ES-I3 (cell line): ENCODE measurements around the gene RAPGEF4.

Experiments used
- H3K36me3 ChIP-seq: 2 replicates; pipeline ENCODE4 v1.6.1; 2013; ENCODE audit warnings: mild to moderate bottlenecking, low read length, control low read depth, moderate library complexity; ENCODE audit not compliant: insufficient read depth
- H3K4me1 ChIP-seq: 2 replicates; pipeline ENCODE4 v1.6.1; 2013; ENCODE audit warnings: mild to moderate bottlenecking, control low read depth, low read length; ENCODE audit not compliant: insufficient read depth
- H3K9ac ChIP-seq: 2 replicates; pipeline ENCODE4 v1.6.1; 2013; ENCODE audit warnings: low read depth, mild to moderate bottlenecking, low read length, moderate library complexity
- H3K9me3 ChIP-seq: 2 replicates; pipeline ENCODE4 v1.6.1; 2013; ENCODE audit warnings: mild to moderate bottlenecking, low read length, moderate library complexity; ENCODE audit not compliant: control insufficient read depth, insufficient read depth

The RAPGEF4 gene

DNA sequence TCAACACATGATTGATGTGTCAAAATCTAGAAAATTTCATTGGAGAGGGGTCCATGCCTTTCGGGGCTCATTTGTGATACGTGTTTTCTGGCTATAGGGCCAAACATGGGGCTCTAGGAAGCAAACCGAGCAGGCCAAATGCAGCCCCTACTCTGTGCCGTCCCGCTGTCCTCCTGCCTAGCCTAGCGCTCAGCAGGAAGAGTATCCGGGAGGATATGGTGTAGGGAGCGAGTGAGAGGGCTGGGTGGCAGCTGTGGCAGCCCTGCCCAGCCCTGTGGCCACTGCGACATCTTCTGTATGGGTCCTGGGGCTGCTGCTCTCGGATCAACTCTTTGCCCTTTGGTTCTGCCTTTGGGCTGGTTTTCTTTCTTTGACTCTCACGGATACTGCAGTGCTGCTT is 219.9 kb downstream of the RAPGEF4 start:
- H3K4me1 ChIP-seq: 0 out of 2 replicates have a peak, but pooled peaks cover 6% of the 10 kb centered on the region
- H3K36me3 ChIP-seq: no peaks in the 10 kb centered on the region
- H3K9ac ChIP-seq: no peak overlapping the region

DNA sequence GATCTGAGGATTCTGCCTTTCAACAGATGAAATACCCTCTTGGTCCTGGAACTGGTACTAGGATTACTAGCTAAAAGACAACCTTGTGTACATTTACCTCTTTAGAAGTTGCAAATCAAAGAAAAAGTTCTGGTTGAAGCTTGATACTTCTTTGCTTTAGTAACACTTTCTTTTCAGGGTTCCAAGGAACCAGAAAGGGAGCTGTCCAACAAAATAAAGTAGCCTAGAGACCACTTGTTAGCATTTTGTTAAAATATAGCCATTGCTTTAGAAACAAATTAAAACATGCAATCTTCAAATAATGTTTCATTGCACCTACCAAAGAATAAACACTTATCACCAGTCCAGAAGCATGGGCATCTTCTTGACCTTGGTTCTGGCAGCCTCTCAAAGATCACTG is 222.1 kb downstream of the RAPGEF4 start:
- Histone ChIP-seq H3K4me1 (0 out of 2 replicates have a peak, but pooled peaks cover 6% of the 10 kb centered on the region), H3K9me3 (no peaks in the 10 kb centered on the region), H3K9ac (no peak overlapping the region), H3K36me3 (no peaks in the 10 kb centered on the region)

More for the DNA sequence above, 219.9 kb downstream of the RAPGEF4 start:
- no peaks in the 10 kb centered on the region for H3K9me3 ChIP-seq

DNA sequence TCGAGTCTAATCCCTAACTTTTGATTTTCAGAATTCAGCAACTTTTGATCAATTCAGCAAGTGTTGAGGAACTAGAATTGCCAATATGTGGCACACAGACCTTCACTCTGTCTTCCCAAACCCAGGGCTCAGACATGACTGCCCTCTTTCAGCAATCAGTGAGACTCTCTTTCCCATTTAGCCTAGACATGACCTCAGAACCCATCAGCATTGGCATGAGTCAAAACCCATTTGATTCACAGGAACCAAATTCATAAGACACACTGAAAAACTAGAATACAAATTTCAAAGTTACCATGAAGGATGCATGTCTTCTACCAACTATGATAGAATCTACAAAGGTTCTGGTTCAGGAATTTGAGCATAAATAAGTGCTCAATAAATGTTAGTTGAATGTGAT is 226.4 kb downstream of the RAPGEF4 start:
- H3K36me3 ChIP-seq: no peaks in the 10 kb centered on the region
- 0 out of 2 replicates have a peak, but pooled peaks cover 8% of the 10 kb centered on the region for H3K4me1 ChIP-seq
- H3K9ac ChIP-seq: no peak overlapping the region
- H3K9me3 ChIP-seq: no peaks in the 10 kb centered on the region

DNA sequence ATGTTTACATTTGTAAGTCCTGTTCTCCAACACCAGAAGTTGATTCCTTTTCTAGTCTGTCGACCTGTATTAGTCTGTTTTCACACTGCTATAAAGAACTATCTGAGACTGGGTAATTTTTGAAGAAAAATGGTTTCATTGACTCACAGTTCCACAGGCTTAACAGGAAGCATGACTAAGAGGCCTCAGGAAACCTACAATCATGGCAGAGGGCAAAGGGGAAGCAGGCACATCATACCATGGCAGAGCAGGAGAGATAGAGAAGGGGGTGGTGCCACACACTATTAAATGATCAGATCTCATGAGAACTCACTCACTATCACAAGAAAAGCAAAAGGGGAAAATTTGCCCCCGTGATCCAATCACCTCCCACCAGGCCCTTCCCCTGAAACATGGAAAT is 227.2 kb downstream of the RAPGEF4 start:
- H3K9me3 ChIP-seq: no peaks in the 10 kb centered on the region
- H3K9ac ChIP-seq: no peak overlapping the region
- H3K36me3 ChIP-seq: no peaks in the 10 kb centered on the region
- 0 out of 2 replicates have a peak, but pooled peaks cover 8% of the 10 kb centered on the region for H3K4me1 ChIP-seq

DNA sequence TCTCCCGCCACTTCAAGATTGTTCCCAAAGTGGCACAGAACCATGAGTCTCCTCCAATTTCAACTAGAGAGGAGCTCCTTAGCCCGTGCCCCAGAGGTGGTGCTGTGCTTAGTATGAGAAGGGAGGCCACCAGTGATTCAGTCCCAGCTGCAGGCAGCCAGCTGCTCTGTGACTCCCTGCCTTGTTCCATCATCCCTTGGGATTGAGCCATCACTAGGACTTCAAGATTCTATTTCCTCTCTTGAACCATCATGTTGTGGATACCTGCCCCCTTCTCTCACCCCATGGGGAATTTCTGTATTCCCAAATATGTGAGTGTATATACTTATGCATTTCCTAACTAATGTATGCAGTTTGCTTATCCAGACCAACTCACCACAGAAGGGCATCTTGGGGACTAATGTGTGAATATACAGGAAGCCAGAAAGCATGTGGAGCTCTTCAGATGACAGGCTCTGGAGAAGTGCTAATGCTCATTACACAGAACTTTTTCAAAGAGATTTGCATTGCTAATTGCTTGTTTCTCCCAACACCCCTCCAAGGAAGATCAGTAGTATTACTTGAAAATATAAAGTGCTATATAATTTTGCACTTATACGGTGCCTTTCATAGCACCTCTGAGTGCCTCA is 229.0 kb downstream of the RAPGEF4 start:
- Histone ChIP-seq H3K9ac (no peak overlapping the region), H3K36me3 (no peaks in the 10 kb centered on the region), H3K9me3 (no peaks in the 10 kb centered on the region), H3K4me1 (0 out of 2 replicates have a peak, but pooled peaks cover 8% of the 10 kb centered on the region)

DNA sequence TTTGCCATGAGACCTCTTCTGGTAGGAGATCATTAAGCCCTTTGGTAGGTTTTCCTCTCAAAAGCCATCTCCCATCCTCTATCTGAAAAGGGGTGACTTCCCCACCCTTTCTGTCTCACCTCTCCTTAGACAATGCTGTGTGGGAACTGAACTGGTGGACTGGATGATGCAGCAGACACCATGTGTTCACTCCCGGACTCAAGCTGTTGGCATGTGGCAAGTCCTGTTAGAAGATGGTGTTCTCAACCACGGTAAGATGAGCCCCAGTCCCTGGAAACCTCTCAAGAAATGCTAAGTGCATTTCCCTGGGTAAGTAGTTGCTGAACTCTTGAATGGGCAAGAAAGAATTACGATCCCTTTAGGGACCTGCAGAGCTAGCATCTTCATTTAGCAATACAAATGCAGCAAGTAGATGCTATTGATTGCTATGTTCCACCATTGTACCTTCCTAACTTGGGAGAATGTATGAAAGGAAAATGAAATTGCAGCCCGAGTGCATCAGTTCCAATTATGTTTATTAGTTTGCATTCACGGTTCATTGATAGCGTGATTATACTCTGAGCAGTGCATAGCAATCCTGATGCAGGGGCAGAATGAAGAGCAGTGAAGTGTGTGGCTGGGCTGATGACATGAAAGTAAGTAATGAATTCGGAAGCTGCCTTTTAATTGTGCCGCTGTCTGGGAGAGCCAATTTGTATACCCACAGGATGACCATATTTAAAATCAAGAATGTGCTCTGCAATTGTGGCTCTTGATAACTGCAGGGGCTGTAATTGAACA is 230.0 kb downstream of the RAPGEF4 start:
- H3K9ac ChIP-seq: no peak overlapping the region
- 0 out of 2 replicates have a peak, but pooled peaks cover 8% of the 10 kb centered on the region for H3K4me1 ChIP-seq
- H3K9me3 ChIP-seq: no peaks in the 10 kb centered on the region
- no peaks in the 10 kb centered on the region for H3K36me3 ChIP-seq

DNA sequence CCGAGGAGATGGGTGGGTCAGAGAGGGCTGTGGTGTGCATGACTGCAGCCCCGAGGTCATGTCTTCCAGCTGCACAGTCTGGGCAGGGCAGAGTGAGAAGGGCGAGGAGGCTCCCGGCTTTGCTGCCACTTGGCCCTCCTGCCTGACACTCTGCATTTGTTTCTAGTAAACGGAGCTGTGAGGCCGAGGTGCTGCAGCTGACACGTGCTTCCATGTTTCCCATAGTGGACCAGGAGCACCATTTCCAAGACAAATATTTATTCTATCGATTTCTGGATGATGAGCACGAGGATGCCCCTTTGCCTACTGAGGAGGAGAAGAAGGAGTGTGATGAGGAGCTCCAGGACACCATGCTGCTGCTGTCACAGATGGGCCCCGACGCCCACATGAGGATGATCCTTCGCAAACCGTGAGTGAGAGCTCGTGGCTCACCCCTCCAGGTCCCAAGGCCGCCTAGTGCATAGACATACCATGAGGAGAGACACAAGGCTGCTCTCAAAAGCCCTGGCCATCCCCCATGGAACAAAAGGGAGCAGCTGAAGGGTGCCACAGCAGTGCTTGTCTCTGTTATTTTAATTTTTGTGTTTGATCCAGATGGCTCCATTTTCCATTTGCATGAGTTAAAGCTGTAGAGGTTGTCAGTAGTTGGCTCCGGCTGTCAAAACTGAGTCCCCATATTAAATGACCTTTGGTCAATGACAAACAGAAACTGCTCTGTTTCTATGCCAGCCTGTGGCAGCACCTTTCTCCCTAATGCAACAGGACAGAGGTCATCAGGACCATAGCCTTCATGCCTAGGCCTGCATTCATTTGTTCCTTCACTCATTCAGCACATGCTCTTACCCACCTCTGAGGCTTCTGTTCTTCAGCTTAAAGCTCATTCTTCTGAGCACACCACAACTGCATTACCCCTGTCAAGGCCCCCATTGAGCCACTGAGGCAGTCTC is 231.7 kb downstream of the RAPGEF4 start:
- H3K9ac ChIP-seq: no peak overlapping the region
- H3K9me3 ChIP-seq: no peaks in the 10 kb centered on the region
- H3K36me3 ChIP-seq: no peaks in the 10 kb centered on the region
- 0 out of 2 replicates have a peak, but pooled peaks cover 8% of the 10 kb centered on the region for H3K4me1 ChIP-seq

DNA sequence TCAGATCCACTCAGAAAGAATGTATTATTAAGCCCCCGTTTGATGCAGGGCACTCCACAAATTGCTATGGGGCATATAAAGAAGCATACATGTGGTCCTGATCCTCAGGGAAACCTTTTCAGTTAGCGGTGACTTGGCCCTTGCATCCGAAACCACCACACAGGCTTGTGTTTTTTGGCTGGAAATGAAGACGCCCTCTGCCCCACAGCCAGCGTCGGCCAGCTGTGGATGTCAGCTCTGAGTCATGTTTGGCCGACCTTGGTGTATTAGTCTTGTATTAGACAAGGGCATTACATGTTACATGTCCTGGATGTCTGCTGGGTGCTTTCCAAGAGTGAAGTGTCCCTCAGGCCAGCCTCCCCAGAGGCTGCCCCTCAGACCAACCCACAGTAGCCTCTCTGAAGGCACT is 232.4 kb downstream of the RAPGEF4 start:
- Histone ChIP-seq H3K9me3 (no peaks in the 10 kb centered on the region), H3K4me1 (0 out of 2 replicates have a peak, but pooled peaks cover 8% of the 10 kb centered on the region), H3K36me3 (no peaks in the 10 kb centered on the region)

DNA sequence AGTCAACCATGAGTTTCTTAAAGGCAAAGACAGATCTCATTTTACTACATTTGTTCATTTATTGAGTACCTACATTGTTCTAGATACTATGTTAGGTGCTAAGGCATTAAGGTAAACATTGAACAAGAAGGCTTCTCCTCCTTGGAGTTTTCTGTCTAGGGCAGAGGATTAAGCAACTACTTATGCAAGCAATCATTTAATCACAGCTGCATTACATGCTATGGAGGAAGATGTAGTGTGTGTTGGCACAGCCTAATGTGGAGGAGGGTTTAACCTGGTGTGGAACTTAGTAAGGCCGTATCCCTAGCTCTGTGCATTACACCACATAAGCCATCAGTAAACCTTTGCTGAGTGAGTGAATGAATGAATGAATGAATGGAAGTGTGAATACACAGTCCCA is 233.5 kb downstream of the RAPGEF4 start:
- Histone ChIP-seq H3K36me3 (no peaks in the 10 kb centered on the region), H3K9ac (no peak overlapping the region)

More for the DNA sequence above, 232.4 kb downstream of the RAPGEF4 start:
- H3K9ac ChIP-seq: no peak overlapping the region

DNA sequence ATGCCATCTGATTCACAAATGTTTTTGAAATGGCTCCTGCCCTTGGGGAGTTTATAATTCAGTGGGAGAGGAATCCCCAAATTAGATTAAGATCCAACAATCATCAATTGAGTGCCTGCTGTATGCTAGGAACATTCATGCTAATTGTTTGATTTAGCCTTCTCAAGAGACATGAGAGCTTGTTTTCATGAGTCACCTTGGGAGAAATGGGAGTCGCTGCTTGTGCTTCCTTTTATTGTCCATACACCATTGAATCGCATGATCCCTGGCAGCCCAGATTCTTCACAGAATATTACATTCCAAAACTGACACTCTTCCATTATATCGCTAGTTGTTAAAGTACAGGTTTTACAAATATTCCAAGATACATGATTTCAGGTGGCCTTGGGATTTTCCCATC is 234.0 kb downstream of the RAPGEF4 start:
- H3K4me1 ChIP-seq: 0 out of 2 replicates have a peak, but pooled peaks cover 5% of the 10 kb centered on the region

More for the DNA sequence above, 233.5 kb downstream of the RAPGEF4 start:
- Histone ChIP-seq H3K9me3 (no peaks in the 10 kb centered on the region), H3K4me1 (0 out of 2 replicates have a peak, but pooled peaks cover 8% of the 10 kb centered on the region)

DNA sequence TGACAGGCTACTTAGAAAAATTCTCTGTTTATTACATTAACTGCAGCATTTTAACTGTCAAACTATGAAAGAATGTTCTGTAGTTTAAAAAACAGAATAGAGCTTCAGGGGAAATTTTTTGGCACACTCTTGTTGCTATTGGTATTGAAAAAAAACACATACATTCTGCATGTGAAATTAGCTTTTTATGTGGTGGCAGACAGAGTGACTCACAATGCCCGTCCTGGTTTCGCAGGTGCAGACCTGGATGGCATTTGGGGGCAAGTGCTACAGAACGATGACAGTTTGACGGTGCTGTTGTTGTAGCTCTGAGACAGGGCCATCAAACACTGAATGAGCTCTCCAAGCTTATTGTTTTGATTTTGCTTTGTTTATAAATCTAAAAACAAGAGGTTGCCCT is 235.0 kb downstream of the RAPGEF4 start:
- H3K4me1 ChIP-seq: no peaks in the 10 kb centered on the region
- no peaks in the 10 kb centered on the region for H3K9me3 ChIP-seq
- no peaks in the 10 kb centered on the region for H3K36me3 ChIP-seq
- H3K9ac ChIP-seq: no peak overlapping the region

More for the DNA sequence above, 234.0 kb downstream of the RAPGEF4 start:
- no peak overlapping the region for H3K9ac ChIP-seq
- no peaks in the 10 kb centered on the region for H3K36me3 ChIP-seq
- no peaks in the 10 kb centered on the region for H3K9me3 ChIP-seq

DNA sequence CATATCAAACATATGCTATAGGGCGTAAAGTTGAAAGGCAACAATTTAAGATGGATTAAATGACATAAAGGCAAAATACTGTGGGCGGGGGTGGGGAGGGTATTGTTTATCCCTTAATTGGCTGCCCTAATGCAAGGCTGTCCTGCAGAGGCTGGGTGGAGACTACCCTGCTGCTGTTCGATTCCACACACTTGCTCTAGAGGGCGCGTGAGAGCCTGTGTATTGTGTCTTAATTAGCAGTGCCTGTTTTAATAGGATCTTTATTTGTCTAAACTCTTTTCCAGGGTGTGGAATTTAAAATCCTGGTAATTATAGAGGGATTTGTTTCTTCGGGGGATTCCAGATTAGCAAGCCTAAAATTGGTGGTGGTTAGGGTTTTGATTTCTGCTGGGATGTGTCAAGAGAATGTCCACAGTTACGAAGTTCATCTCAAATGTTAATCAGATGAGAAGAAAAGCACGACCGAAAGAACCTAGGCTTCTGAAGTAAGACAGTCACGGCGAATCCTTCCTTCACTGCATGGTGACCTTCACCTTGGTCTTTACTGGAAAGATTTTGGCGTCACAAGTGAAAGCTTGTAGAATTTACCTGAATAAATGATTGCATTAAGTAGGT is 236.5 kb downstream of the RAPGEF4 start:
- Histone ChIP-seq H3K9ac (no peak overlapping the region), H3K36me3 (no peaks in the 10 kb centered on the region), H3K9me3 (no peaks in the 10 kb centered on the region), H3K4me1 (no peaks in the 10 kb centered on the region)

DNA sequence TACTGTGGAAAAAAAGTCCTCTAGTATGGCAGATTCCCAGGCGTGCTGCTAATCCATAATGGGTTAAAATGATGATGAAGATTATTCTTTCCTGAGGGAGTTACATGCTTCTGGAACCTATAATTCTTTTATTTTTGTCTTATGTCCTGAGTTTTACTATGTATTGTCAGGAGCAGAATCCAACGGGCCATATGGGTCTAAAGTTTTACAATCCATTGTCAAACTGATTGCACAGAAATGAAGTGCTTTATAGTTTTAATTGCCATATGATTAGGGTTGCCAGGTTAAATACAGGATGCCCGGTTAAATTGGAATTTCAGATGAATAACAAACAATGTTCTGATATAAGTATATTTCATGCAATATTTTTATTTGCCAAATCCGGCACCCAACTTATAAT is 239.1 kb downstream of the RAPGEF4 start:
- H3K36me3 ChIP-seq: no peaks in the 10 kb centered on the region
- H3K9ac ChIP-seq: no peak overlapping the region
- H3K9me3 ChIP-seq: no peaks in the 10 kb centered on the region
- H3K4me1 ChIP-seq: no peaks in the 10 kb centered on the region

DNA sequence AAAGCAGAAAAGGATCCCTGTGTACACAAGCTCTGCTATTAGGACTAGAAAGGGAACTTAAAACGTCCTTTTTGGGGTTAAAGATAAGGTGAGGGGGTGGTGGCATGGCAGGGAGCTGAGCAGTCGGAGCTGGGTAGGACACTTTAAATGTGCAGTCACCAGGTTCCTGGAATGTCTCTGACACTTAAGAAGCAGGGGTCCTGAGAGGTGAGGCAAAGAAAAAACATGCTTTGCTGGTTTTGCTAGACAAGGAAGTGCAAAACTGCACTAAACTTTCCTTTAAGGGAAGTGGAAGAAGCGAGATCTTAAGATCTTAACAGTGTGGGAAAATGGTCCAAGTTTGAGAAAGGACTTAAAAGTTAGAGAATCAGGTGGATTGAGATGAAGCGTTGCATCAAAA is 240.5 kb downstream of the RAPGEF4 start:
- no peaks in the 10 kb centered on the region for H3K9me3 ChIP-seq
- no peaks in the 10 kb centered on the region for H3K36me3 ChIP-seq
- no peak overlapping the region for H3K9ac ChIP-seq
- no peaks in the 10 kb centered on the region for H3K4me1 ChIP-seq
